GM12878 (cell line): Measurements from ENCODE around the gene BCAT1. TPM values are rescaled to one million over a fixed set of nuclear protein-coding genes. Genes with fewer than 3 reads are reported as not detected.

Experiments
- CHD1 ChIP-seq: IDR thresholded peaks from 2 replicates; pipeline ENCODE4 v1.6.1; 2012; ENCODE audit warnings: low read depth, low read length, improper control_type of control experiment
- CHD4 ChIP-seq: fragments of 200-600 bp; sonication (generic); IDR thresholded peaks from 2 replicates; pipeline ENCODE4 v1.6.1; 2016; ENCODE audit warnings: mild to moderate bottlenecking
- CREB1 ChIP-seq: IDR thresholded peaks from 2 replicates; pipeline ENCODE4 v1.6.1; 2012; ENCODE audit warnings: low read depth, mild to moderate bottlenecking, inconsistent platforms
- ELK1 ChIP-seq: IDR thresholded peaks from 2 replicates; pipeline ENCODE4 v1.6.1; 2012; ENCODE audit warnings: low read depth, low read length, improper control_type of control experiment
- GABPA ChIP-seq: IDR thresholded peaks from 2 replicates; pipeline ENCODE4 v1.6.1; 2014; ENCODE audit warnings: antibody characterized with exemption, low read depth, mild to moderate bottlenecking, inconsistent platforms
- IKZF2 ChIP-seq, 2 experiments: fragments of 450-650 bp; IDR thresholded peaks; 2 replicates each; pipeline ENCODE4 v1.6.1; 2017; ENCODE audit warnings: mild to moderate bottlenecking in 2 of 2, moderate library complexity in 2 of 2
- KAT2A ChIP-seq: conservative IDR thresholded peaks from 2 replicates; pipeline ENCODE4 v1.6.1; 2011; ENCODE audit warnings: low read depth, low read length; ENCODE audit not compliant: control insufficient read depth
- MXI1 ChIP-seq: fragments of 150-350 bp; IDR thresholded peaks from 2 replicates; pipeline ENCODE4 v1.6.1; 2011; ENCODE audit warnings: low read depth, mild to moderate bottlenecking, inconsistent platforms, low read length, improper control_type of control experiment
- NFIC ChIP-seq: IDR thresholded peaks from 2 replicates; pipeline ENCODE4 v1.6.1; 2012; ENCODE audit warnings: low read depth, mild to moderate bottlenecking, inconsistent platforms, low read length, moderate library complexity
- NFXL1 ChIP-seq: fragments of 450-650 bp; IDR thresholded peaks from 2 replicates; pipeline ENCODE4 v1.6.1; 2017; ENCODE audit warnings: antibody characterized with exemption, mild to moderate bottlenecking, borderline replicate concordance
- PAX8 ChIP-seq: fragments of 450-650 bp; IDR thresholded peaks from 2 replicates; pipeline ENCODE4 v1.6.1; 2017; ENCODE audit warnings: mild to moderate bottlenecking, moderate library complexity
- POLR2AphosphoS5 ChIP-seq: IDR thresholded peaks from 2 replicates; pipeline ENCODE4 v1.6.1; 2011; ENCODE audit warnings: mild to moderate bottlenecking, low read length, inconsistent platforms
- SPI1 ChIP-seq: IDR thresholded peaks from 2 replicates; pipeline ENCODE4 v1.6.1; 2011; ENCODE audit warnings: low read depth, mild to moderate bottlenecking, low read length, moderate library complexity, borderline replicate concordance; ENCODE audit not compliant: insufficient read depth
- SREBF1 ChIP-seq: IDR thresholded peaks from 2 replicates; pipeline ENCODE4 v1.6.1; 2012; ENCODE audit warnings: mild to moderate bottlenecking, low read length
- TAF1 ChIP-seq: IDR thresholded peaks from 2 replicates; pipeline ENCODE4 v1.6.1; 2011; ENCODE audit warnings: mild to moderate bottlenecking, low read depth, low read length, borderline replicate concordance
- TARDBP ChIP-seq: IDR thresholded peaks from 2 replicates; pipeline ENCODE4 v1.6.1; 2016; ENCODE audit warnings: borderline replicate concordance
- YBX1 ChIP-seq: fragments of 450-650 bp; IDR thresholded peaks from 2 replicates; pipeline ENCODE4 v1.6.1; 2016; ENCODE audit warnings: antibody characterized with exemption
- ZBED1 ChIP-seq: IDR thresholded peaks from 2 replicates; pipeline ENCODE4 v1.6.1; 2016; ENCODE audit warnings: borderline replicate concordance
- polyA plus RNA-seq, 11 experiments: library from polyadenylated mRNA; depleted of rRNA in 4 of 11; unstranded in 6 of 11; stranded (reverse) in 5 of 11; fragments of >200 nt; fragmentation: Nextera tagmentation in 4 of 11; fragmentation: Illumina TruSeq in 1 of 11; extraction: Ambion mirVana in 4 of 11; extraction: Trizol in 1 of 11; gene quantifications; 1 replicate in 1 of 11; 2 replicates in 10 of 11; pipeline versions ENCODE4 v1.2.1 to v1.2.3, GENCODE V29; 2011 to 2016; ENCODE audit warnings: inconsistent platforms in 2 of 11, missing spikeins in 2 of 11, low read depth in 1 of 11
- total RNA-seq, 4 experiments: library from RNA; depleted of rRNA in 3 of 4; stranded (reverse); fragments of >200 nt in 3 of 4; fragmentation: Illumina TruSeq in 1 of 4; extraction: Trizol in 1 of 4; gene quantifications; 2 replicates each; pipeline versions ENCODE4 v1.2.1 to v1.2.3, GENCODE V29; 2013 to 2021
- TF ChIP-seq, protein P1 (sequence below): fragments of 450-650 bp; IDR thresholded peaks from 2 replicates; pipeline ENCODE4 v1.6.1; 2017; ENCODE audit warnings: mild to moderate bottlenecking, moderate library complexity
- TF ChIP-seq, protein P2 (sequence below): fragments of 450-650 bp; IDR thresholded peaks from 2 replicates; pipeline ENCODE4 v1.6.1; 2016; ENCODE audit warnings: mild to moderate bottlenecking
- TF ChIP-seq, protein P3 (sequence below): IDR thresholded peaks from 2 replicates; pipeline ENCODE4 v1.6.1; 2012; ENCODE audit warnings: low read length, inconsistent platforms

BCAT1 gene
- total and polyA plus RNA-seq, 10 of the 15 experiments (the other 5 are each of a cell fraction or from before 2014, with no cell fraction given): 26.2 to 187 (median 81.9) TPM

- TF ChIP-seq CHD4 (no peak), TARDBP (no peak), ZBED1 (0 out of 2 replicates have a peak, but pooled peaks have one; percentile 34), SPI1 (peak; percentile 73; the same call in 1 of the 2 replicates), NFIC (peak; percentile 63), POLR2AphosphoS5 (no peak), KAT2A (no peak), TAF1 (no peak), IKZF2 (IDR thresholded peaks at IDR 0.05) (peak; percentile 78 to 84), CREB1 (0 out of 2 replicates have a peak, but pooled peaks have one; percentile 9), ELK1 (no peak), NFXL1 (no peak), CHD1 (no peak), YBX1 (no peak), SREBF1 (no peak), PAX8 (no peak), MXI1 (no peak), GABPA (0 out of 2 replicates have a peak, but pooled peaks have one; percentile 12)
- TF ChIP-seq, protein P1, sequence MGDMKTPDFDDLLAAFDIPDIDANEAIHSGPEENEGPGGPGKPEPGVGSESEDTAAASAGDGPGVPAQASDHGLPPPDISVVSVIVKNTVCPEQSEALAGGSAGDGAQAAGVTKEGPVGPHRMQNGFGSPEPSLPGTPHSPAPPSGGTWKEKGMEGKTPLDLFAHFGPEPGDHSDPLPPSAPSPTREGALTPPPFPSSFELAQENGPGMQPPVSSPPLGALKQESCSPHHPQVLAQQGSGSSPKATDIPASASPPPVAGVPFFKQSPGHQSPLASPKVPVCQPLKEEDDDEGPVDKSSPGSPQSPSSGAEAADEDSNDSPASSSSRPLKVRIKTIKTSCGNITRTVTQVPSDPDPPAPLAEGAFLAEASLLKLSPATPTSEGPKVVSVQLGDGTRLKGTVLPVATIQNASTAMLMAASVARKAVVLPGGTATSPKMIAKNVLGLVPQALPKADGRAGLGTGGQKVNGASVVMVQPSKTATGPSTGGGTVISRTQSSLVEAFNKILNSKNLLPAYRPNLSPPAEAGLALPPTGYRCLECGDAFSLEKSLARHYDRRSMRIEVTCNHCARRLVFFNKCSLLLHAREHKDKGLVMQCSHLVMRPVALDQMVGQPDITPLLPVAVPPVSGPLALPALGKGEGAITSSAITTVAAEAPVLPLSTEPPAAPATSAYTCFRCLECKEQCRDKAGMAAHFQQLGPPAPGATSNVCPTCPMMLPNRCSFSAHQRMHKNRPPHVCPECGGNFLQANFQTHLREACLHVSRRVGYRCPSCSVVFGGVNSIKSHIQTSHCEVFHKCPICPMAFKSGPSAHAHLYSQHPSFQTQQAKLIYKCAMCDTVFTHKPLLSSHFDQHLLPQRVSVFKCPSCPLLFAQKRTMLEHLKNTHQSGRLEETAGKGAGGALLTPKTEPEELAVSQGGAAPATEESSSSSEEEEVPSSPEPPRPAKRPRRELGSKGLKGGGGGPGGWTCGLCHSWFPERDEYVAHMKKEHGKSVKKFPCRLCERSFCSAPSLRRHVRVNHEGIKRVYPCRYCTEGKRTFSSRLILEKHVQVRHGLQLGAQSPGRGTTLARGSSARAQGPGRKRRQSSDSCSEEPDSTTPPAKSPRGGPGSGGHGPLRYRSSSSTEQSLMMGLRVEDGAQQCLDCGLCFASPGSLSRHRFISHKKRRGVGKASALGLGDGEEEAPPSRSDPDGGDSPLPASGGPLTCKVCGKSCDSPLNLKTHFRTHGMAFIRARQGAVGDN: 0 out of 2 replicates have a peak, but pooled peaks have one; percentile 24
- TF ChIP-seq, protein P2, sequence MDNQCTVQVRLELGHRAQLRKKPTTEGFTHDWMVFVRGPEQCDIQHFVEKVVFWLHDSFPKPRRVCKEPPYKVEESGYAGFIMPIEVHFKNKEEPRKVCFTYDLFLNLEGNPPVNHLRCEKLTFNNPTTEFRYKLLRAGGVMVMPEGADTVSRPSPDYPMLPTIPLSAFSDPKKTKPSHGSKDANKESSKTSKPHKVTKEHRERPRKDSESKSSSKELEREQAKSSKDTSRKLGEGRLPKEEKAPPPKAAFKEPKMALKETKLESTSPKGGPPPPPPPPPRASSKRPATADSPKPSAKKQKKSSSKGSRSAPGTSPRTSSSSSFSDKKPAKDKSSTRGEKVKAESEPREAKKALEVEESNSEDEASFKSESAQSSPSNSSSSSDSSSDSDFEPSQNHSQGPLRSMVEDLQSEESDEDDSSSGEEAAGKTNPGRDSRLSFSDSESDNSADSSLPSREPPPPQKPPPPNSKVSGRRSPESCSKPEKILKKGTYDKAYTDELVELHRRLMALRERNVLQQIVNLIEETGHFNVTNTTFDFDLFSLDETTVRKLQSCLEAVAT: no peak
- TF ChIP-seq, protein P3, sequence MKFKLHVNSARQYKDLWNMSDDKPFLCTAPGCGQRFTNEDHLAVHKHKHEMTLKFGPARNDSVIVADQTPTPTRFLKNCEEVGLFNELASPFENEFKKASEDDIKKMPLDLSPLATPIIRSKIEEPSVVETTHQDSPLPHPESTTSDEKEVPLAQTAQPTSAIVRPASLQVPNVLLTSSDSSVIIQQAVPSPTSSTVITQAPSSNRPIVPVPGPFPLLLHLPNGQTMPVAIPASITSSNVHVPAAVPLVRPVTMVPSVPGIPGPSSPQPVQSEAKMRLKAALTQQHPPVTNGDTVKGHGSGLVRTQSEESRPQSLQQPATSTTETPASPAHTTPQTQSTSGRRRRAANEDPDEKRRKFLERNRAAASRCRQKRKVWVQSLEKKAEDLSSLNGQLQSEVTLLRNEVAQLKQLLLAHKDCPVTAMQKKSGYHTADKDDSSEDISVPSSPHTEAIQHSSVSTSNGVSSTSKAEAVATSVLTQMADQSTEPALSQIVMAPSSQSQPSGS: peak; percentile 78
These were observed 17.1 kb downstream of the BCAT1 start (continued) for GRCh38 chr12:24931666-24932405.
